H1 (cell line): ENCODE measurements around the gene RABL6. TPM values are rescaled to one million over a fixed set of nuclear protein-coding genes. Genes with fewer than 3 reads are reported as not detected.

ENCODE experiments used
- CREB1 ChIP-seq: IDR thresholded peaks from 2 replicates; pipeline ENCODE4 v1.6.1; 2012; ENCODE audit warnings: inconsistent platforms
- CTBP2 ChIP-seq: IDR thresholded peaks from 2 replicates; pipeline ENCODE4 v1.7.0; 2011; ENCODE audit warnings: borderline replicate concordance, mild to moderate bottlenecking, moderate library complexity, mixed read lengths, low read length; ENCODE audit not compliant: insufficient read depth, insufficient read length
- GABPA ChIP-seq: IDR thresholded peaks from 2 replicates; pipeline ENCODE4 v1.6.1; 2011; ENCODE audit warnings: mild to moderate bottlenecking, low read length, moderate library complexity, borderline replicate concordance; ENCODE audit not compliant: insufficient read depth
- HDAC2 ChIP-seq, 2 experiments: fragments of 300-600 bp in 1 of 2; sonication (generic) in 1 of 2; IDR thresholded peaks; 2 replicates each; pipeline ENCODE4 v1.6.1; 2011 to 2012; ENCODE audit warnings: low read depth in 2 of 2, low read length in 2 of 2, mild to moderate bottlenecking in 2 of 2, moderate library complexity in 2 of 2, borderline replicate concordance in 1 of 2, inconsistent platforms in 1 of 2
- KDM1A ChIP-seq: fragments of 200-600, 300-600 bp; sonication (generic); IDR thresholded peaks from 2 replicates; pipeline ENCODE4 v1.7.1; 2016; ENCODE audit warnings: mild to moderate bottlenecking, low read length, borderline replicate concordance
- SIRT6 ChIP-seq: IDR thresholded peaks from one replicate; pipeline ENCODE4 v1.7.1; 2012; ENCODE audit warnings: low read length, inconsistent platforms
- YY1 ChIP-seq: IDR thresholded peaks from 2 replicates; pipeline ENCODE4 v1.6.1; 2011; ENCODE audit warnings: low read depth, mild to moderate bottlenecking, low read length
- polyA plus RNA-seq, 7 experiments: library from polyadenylated mRNA; depleted of rRNA in 3 of 7; stranded (reverse) in 5 of 7; unstranded in 2 of 7; fragments of >200 nt in 5 of 7; fragments of 200-250 nt in 2 of 7; gene quantifications; 1 replicate in 5 of 7; 2 replicates in 1 of 7; 4 replicates in 1 of 7; pipeline versions ENCODE4 v1.2.1 to v1.2.3, GENCODE V29; 2011 to 2013; ENCODE audit warnings: missing spikeins in 2 of 7, mixed read lengths in 2 of 7
- total RNA-seq: library from RNA; stranded (reverse); fragmentation: NEBNext Ultra II Directional; extraction: Animal tissue kit (Norgen Biotek cat#: 25700); gene quantifications from 2 replicates; pipeline ENCODE4 v1.2.1, GENCODE V29; 2021

The RABL6 gene
- total and polyA plus RNA-seq, 2 of the 8 experiments (the other 6 are each of a cell fraction or from before 2014, with no cell fraction given) = 70.1 to 130 TPM

GRCh38 chr9:136824496-136825225, 16.9 kb downstream of the RABL6 start (continued):
- no peak for TF ChIP-seq CTBP2
- no peak for TF ChIP-seq KDM1A
- TF ChIP-seq CREB1 = no peak
- no peak for TF ChIP-seq HDAC2 (IDR thresholded peaks at IDR 0.05; ENCODE audit: borderline replicate concordance in 1 of 2, low read depth in 2 of 2, low read length in 2 of 2)
- TF ChIP-seq YY1 = no peak
- TF ChIP-seq SIRT6 = no peak
- TF ChIP-seq GABPA = no peak
- TF ChIP-seq, all 59 proteins: peak for 0
